ENCODE results near the gene CTDP1. TPM values are rescaled to one million over a fixed set of nuclear protein-coding genes. Genes with fewer than 3 reads are reported as not detected.

CTDP1 gene
- total RNA-seq, 1 experiment from 2014 or later = 24.9 TPM

GRCh38 chr18:79724299-79725080 is 44.9 kb downstream of the CTDP1 start:
- DNase-seq (ENCODE audit: low read depth, low spot score) (no peak), ATAC-seq (no peak)
- Histone ChIP-seq H3K27ac (ENCODE audit: low read depth, low read length) (no peak overlapping the region), H3K9me2 (ENCODE audit: insufficient read depth) (no peaks in the 10 kb centered on the region), H3K27me3 (ENCODE audit: insufficient read depth, low read length) (no peaks in the 10 kb centered on the region), H3K36me3 (ENCODE audit: control insufficient read depth in 1 of 2, insufficient read depth in 2 of 2, low read length in 2 of 2) (peaks cover 2 to 38% of the 10 kb centered on the region in 2 experiments; a peak in 3 of 4 replicates), H3K79me2 (ENCODE audit: insufficient read depth, low read length) (peaks cover 28% of the 10 kb centered on the region), H3K4me2 (ENCODE audit: low read length) (no peak overlapping the region), H4K20me1 (ENCODE audit: insufficient read depth) (no peaks in the 10 kb centered on the region), H3K4me3 (replicated peaks in 1 of 2; ENCODE audit: low read depth in 1 of 2, low read length in 2 of 2) (no peak overlapping the region), H3K9me3 (ENCODE audit: control insufficient read depth in 1 of 2, insufficient read depth in 1 of 2, low read depth in 1 of 2, low read length in 2 of 2) (no peaks in the 10 kb centered on the region), H3K4me1 (ENCODE audit: control insufficient read depth in 1 of 2, insufficient read depth in 2 of 2, low read length in 2 of 2) (no peaks in the 10 kb centered on the region), H3K9ac (ENCODE audit: low read length) (no peak overlapping the region), H2AFZ (ENCODE audit: low read depth, low read length, poor library complexity, severe bottlenecking) (no peak overlapping the region)
- RAD21 ChIA-PET (ENCODE audit: low non-redundant PET in 1 of 2, low total read pairs in 2 of 2, uncharacterized antibody in 2 of 2, unreplicated experiment in 2 of 2) = no interaction called here
- POLR2A ChIA-PET = no interaction called here
- intact Hi-C loops (cut with micrococcal nuclease) = loop anchor here (10.0 kb wide), 1 partner anchor 60 kb away; no protein-coding TSS in a partner anchor
- no peak for TF ChIP-seq ZNF274 (IDR thresholded peaks at IDR 0.05; ENCODE audit: low read depth, low read length)
- TF ChIP-seq ATF3 (IDR thresholded peaks at IDR 0.05) = no peak
- TF ChIP-seq TCF7L2 (IDR thresholded peaks at IDR 0.05; ENCODE audit: borderline replicate concordance, extremely low read depth, insufficient read depth, insufficient read length) = no peak
- TF ChIP-seq JUND (IDR thresholded peaks at IDR 0.05) = no peak
- no peak for TF ChIP-seq EZH2phosphoT487 (IDR thresholded peaks at IDR 0.05; ENCODE audit: borderline replicate concordance)
- TF ChIP-seq CBX3 (IDR thresholded peaks at IDR 0.05; ENCODE audit: low read depth) = no peak
- no peak for TF ChIP-seq SP1 (IDR thresholded peaks at IDR 0.05; ENCODE audit: low read depth)
- TF ChIP-seq ZFX (IDR thresholded peaks at IDR 0.05) = no peak
- no peak for TF ChIP-seq SIN3A (IDR thresholded peaks at IDR 0.05; ENCODE audit: low read depth)
- TF ChIP-seq RAD21 (IDR thresholded peaks at IDR 0.05; ENCODE audit: low read depth) = no peak
- no peak for TF ChIP-seq MAX (IDR thresholded peaks at IDR 0.05)
- no peak for TF ChIP-seq POLR2AphosphoS5 (IDR thresholded peaks at IDR 0.05; ENCODE audit: low read depth, low read length)
- no peak for TF ChIP-seq SRF (IDR thresholded peaks at IDR 0.05; ENCODE audit: low read depth)
- CTCF ChIA-PET = no interaction called here
- no TSS peak for BruUV-seq (replicated peaks)
